ENCODE measurements around the gene CCDC12.

The CCDC12 gene

GRCh38 chr3:46997453-46998091 lies 21.0 kb upstream of the CCDC12 start:
- in situ Hi-C loops (cut with MboI; ENCODE audit: low sequenced_read_pairs, unreplicated experiment), result no loop called here
- TF ChIP-seq CTCF (IDR thresholded peaks at IDR 0.05; ENCODE audit: borderline replicate concordance, control extremely low read depth, extremely low read depth, insufficient read depth, missing control alignments), result no peak
- no peak for DNase-seq (ENCODE audit: low spot score)

- in situ Hi-C loops (cut with MboI; ENCODE audit: low sequenced_read_pairs, unreplicated experiment), result no loop called here
- DNase-seq (ENCODE audit: low spot score), result no peak
- TF ChIP-seq CTCF (IDR thresholded peaks at IDR 0.05; ENCODE audit: borderline replicate concordance, control extremely low read depth, extremely low read depth, insufficient read depth, missing control alignments), result no peak
These were observed 20.3 kb upstream of the CCDC12 start for GRCh38 chr3:46996689-46997452.

- in situ Hi-C loops (cut with MboI; ENCODE audit: low sequenced_read_pairs, unreplicated experiment), result no loop called here
- DNase-seq (ENCODE audit: low spot score), result no peak
- no peak for TF ChIP-seq CTCF (IDR thresholded peaks at IDR 0.05; ENCODE audit: borderline replicate concordance, control extremely low read depth, extremely low read depth, insufficient read depth, missing control alignments)
These were observed 19.5 kb upstream of the CCDC12 start for GRCh38 chr3:46995901-46996562.

- no peak for TF ChIP-seq CTCF (IDR thresholded peaks at IDR 0.05; ENCODE audit: borderline replicate concordance, control extremely low read depth, extremely low read depth, insufficient read depth, missing control alignments)
- in situ Hi-C loops (cut with MboI; ENCODE audit: low sequenced_read_pairs, unreplicated experiment), result no loop called here
- no peak for DNase-seq (ENCODE audit: low spot score)
These were observed 18.5 kb upstream of the CCDC12 start for GRCh38 chr3:46994801-46995731.

GRCh38 chr3:46993986-46994385 lies 17.4 kb upstream of the CCDC12 start:
- no peak for TF ChIP-seq CTCF (IDR thresholded peaks at IDR 0.05; ENCODE audit: borderline replicate concordance, control extremely low read depth, extremely low read depth, insufficient read depth, missing control alignments)
- DNase-seq (ENCODE audit: low spot score), result no peak
- in situ Hi-C loops (cut with MboI; ENCODE audit: low sequenced_read_pairs, unreplicated experiment), result no loop called here

- no peak for DNase-seq (ENCODE audit: low spot score)
- TF ChIP-seq CTCF (IDR thresholded peaks at IDR 0.05; ENCODE audit: borderline replicate concordance, control extremely low read depth, extremely low read depth, insufficient read depth, missing control alignments), result no peak
- in situ Hi-C loops (cut with MboI; ENCODE audit: low sequenced_read_pairs, unreplicated experiment), result no loop called here
These were observed 16.7 kb upstream of the CCDC12 start for GRCh38 chr3:46993292-46993691.

All from GM13976 (cell line).